ENCODE data around the gene BCKDHA. TPM values are rescaled to one million over a fixed set of nuclear protein-coding genes. Genes with fewer than 3 reads are reported as not detected.

Gene BCKDHA
- total and polyA plus RNA-seq, 2 donors (not counting 3 experiments of a cell fraction or from before 2014, with no cell fraction given): 16.5 to 50.4 TPM

- ChIA-PET POLR2A (interaction anchor here (0.5 kb wide), 1 partner anchor 15 kb away, joined by 3 read pairs; no protein-coding TSS in a partner anchor), CTCF (interaction anchor here (0.7 to 3.9 kb wide), 5 partner anchors 22 to 97 kb away, joined by 3 to 17 read pairs (median 3); partner anchors contain the start of genes B3GNT8 and DMAC2)
- DNase-seq (ENCODE audit: low read depth, low spot score) (no peak), FAIRE-seq (peak; percentile 56)
- Histone ChIP-seq H3K27me3 (ENCODE audit: control insufficient read depth in 2 of 2, insufficient read depth in 2 of 2, low read length in 2 of 2) (no peaks in the 10 kb centered on the region), H3K4me3 (replicated peaks in 1 of 3; ENCODE audit: insufficient read depth in 1 of 3, low read depth in 1 of 3, low read length in 3 of 3) (no peak overlapping the region), H2AFZ (ENCODE audit: low read depth, low read length) (no peak overlapping the region), H4K20me1 (replicated peaks; ENCODE audit: control insufficient read depth, extremely low read depth, insufficient read depth, low read length) (no peaks in the 10 kb centered on the region), H3K36me3 (ENCODE audit: control insufficient read depth in 2 of 2, extremely low read depth in 1 of 2, insufficient read depth in 2 of 2, low read length in 2 of 2) (peaks cover 0 to 2% of the 10 kb centered on the region in 2 experiments), H3K4me1 (ENCODE audit: control insufficient read depth, extremely low read depth, insufficient read depth, low read length) (peaks cover 39% of the 10 kb centered on the region), H3K27ac (ENCODE audit: insufficient read depth, low read depth, low read length) (no peak overlapping the region), H3K9me1 (replicated peaks; ENCODE audit: control insufficient read depth, extremely low read depth, insufficient read depth, low read length) (no peaks in the 10 kb centered on the region), H3K4me2 (ENCODE audit: insufficient read depth, low read length) (no peak overlapping the region), H3K9me3 (replicated peaks; ENCODE audit: control insufficient read depth, insufficient read depth, low read length) (no peaks in the 10 kb centered on the region), H3K9ac (replicated peaks; ENCODE audit: extremely low read depth, insufficient read depth, low read length) (no peak overlapping the region), H3K79me2 (ENCODE audit: control insufficient read depth, insufficient read depth, low read length) (no peaks in the 10 kb centered on the region)
- dilution Hi-C loops (cut with MboI; ENCODE audit: extremely low pct_ligation_motif_present, low sequenced_read_pairs) (no loop called here), intact Hi-C loops (cut with micrococcal nuclease) (no loop called here)
- no TSS peak for BruUV-seq (replicated peaks)
- TF ChIP-seq POLR2AphosphoS5 (IDR thresholded peaks at IDR 0.05; ENCODE audit: insufficient read depth, low read depth, low read length): no peak
- no peak for TF ChIP-seq MYC (IDR thresholded peaks at IDR 0.05; ENCODE audit: low read depth, low read length)
- no peak for TF ChIP-seq EZH2 (IDR thresholded peaks at IDR 0.05; ENCODE audit: borderline replicate concordance, low read depth, low read length, severe bottlenecking)
- no peak for TF ChIP-seq CTCF (IDR thresholded peaks at IDR 0.05; ENCODE audit: extremely low read depth in 1 of 2, insufficient read depth in 1 of 2, low read depth in 1 of 2, low read length in 2 of 2)
- no peak for TF ChIP-seq JUN (IDR thresholded peaks at IDR 0.05; ENCODE audit: borderline replicate concordance, insufficient read depth, insufficient read length, low read depth)
- no peak for TF ChIP-seq POLR2A (IDR thresholded peaks at IDR 0.05; ENCODE audit: low read depth, low read length)
Measured at GRCh38 chr19:41405776-41406175, 8.2 kb downstream of the BCKDHA start.

All from endothelial cell of umbilical vein (primary cell).